ENCODE results near the gene PLLP.

PLLP gene

GRCh38 chr16:57319646-57320045, 35.2 kb upstream of the PLLP start:
- no peak overlapping the region for H3K27ac ChIP-seq
- TF ChIP-seq CTCF (conservative IDR thresholded peaks at IDR 0.05; ENCODE audit: low read depth), result no peak
- CTCF ChIA-PET, result no interaction called here
- POLR2A ChIA-PET (ENCODE audit: low non-redundant PET), result no interaction called here
- no peak for DNase-seq (ENCODE audit: low spot score)

GRCh38 chr16:57318240-57318970, 33.9 kb upstream of the PLLP start:
- H3K27ac ChIP-seq, result no peak overlapping the region
- POLR2A ChIA-PET (ENCODE audit: low non-redundant PET), result no interaction called here
- no peak for TF ChIP-seq CTCF (conservative IDR thresholded peaks at IDR 0.05; ENCODE audit: low read depth)
- DNase-seq (ENCODE audit: low spot score), result no peak
- CTCF ChIA-PET, result interaction anchor here (0.6 kb wide), 1 partner anchor 98 kb away, joined by 3 read pairs; no protein-coding TSS in a partner anchor

DNA sequence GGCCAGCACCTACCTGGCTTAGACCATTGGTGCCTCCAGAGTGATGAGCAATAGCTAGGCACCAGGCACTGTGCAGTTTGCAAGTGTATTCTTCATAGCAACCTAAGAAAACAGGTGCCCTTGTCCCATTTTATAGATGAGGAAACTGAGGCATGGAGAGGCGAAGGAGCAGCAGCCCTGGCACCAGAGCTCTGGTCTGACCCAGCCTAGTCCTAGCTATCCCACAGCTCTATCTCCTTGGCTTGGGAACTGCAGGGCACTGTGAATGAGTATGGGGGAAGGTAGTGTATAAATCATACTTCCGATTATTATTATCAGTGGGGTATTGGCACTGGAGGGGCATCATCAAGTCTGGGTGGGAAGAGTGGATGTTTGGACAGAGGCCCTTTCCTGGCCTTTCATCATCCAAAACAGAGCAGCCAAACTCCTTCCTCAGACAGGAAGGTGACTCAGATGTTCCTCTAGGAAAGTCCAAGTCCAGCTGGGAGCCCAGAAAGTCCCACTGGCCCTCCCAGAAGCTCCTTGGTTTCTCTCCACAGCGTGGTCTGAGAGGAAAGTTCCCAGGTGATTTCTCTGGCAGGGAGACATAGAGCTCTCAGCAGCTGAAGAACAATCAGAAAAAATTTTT, 32.0 kb upstream of the PLLP start:
- DNase-seq (ENCODE audit: low spot score), result peak; percentile 61
- POLR2A ChIA-PET (ENCODE audit: low non-redundant PET), result no interaction called here
- peak overlapping the region; percentile 74 for H3K27ac ChIP-seq
- CTCF ChIA-PET, result interaction anchor here (0.8 kb wide), 1 partner anchor 15 kb away, joined by 6 read pairs; no protein-coding TSS in a partner anchor
- TF ChIP-seq CTCF (conservative IDR thresholded peaks at IDR 0.05; ENCODE audit: low read depth), result no peak

- TF ChIP-seq CTCF (conservative IDR thresholded peaks at IDR 0.05; ENCODE audit: low read depth), result no peak
- POLR2A ChIA-PET (ENCODE audit: low non-redundant PET), result no interaction called here
- H3K27ac ChIP-seq, result no peak overlapping the region
- CTCF ChIA-PET, result no interaction called here
- no peak for DNase-seq (ENCODE audit: low spot score)
These were observed 30.9 kb upstream of the PLLP start for GRCh38 chr16:57315416-57315815.

- DNase-seq (ENCODE audit: low spot score), result no peak
- CTCF ChIA-PET, result interaction anchor here (0.7 kb wide), 1 partner anchor 103 kb away, joined by 3 read pairs; no protein-coding TSS in a partner anchor
- POLR2A ChIA-PET (ENCODE audit: low non-redundant PET), result no interaction called here
- no peak for TF ChIP-seq CTCF (conservative IDR thresholded peaks at IDR 0.05; ENCODE audit: low read depth)
- H3K27ac ChIP-seq, result peak overlapping the region; percentile 44; the same call in 1 of the 2 replicates
These were observed 29.8 kb upstream of the PLLP start for GRCh38 chr16:57314161-57314785.

DNA sequence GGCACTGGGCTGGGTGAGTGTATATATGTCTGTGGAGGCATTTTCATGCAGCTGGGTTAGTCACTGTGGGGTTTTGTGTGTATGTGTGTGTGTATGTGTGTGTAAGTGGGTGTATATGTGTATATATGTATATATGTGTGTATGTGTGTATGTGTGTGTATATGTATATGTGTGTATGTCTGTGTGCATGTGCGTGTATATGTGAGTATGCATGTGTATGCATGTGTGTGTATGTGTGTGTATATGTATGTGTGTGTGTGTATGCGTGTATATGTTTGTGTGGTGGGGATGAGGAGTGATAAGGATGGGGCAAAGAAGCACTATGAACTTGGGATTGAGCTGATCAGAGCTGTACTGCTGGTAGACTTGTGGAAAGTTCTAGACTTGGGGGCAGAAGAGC, 29.0 kb upstream of the PLLP start:
- no peak for TF ChIP-seq CTCF (conservative IDR thresholded peaks at IDR 0.05; ENCODE audit: low read depth)
- H3K27ac ChIP-seq, result no peak overlapping the region
- no peak for DNase-seq (ENCODE audit: low spot score)
- POLR2A ChIA-PET (ENCODE audit: low non-redundant PET), result no interaction called here
- CTCF ChIA-PET, result interaction anchor here (0.7 kb wide), 1 partner anchor 104 kb away, joined by 3 read pairs; no protein-coding TSS in a partner anchor

Measured in RWPE1 (cell line).